ENCODE results near the gene PTPRN2. TPM values are rescaled to one million over a fixed set of nuclear protein-coding genes. Genes with fewer than 3 reads are reported as not detected.

Gene PTPRN2
- total and polyA plus RNA-seq, 2 of the 13 experiments (the other 11 are each of a cell fraction or from before 2014, with no cell fraction given): 2.5 to 24.2 TPM

GRCh38 chr7:157644946-157645345 lies 942.7 kb downstream of the PTPRN2 start:
- DNase-seq (ENCODE audit: low spot score): no peak
- H4K20me1 ChIP-seq (ENCODE audit: insufficient read depth, low read length): no peaks in the 10 kb centered on the region
- no peaks in the 10 kb centered on the region for H3K79me2 ChIP-seq (ENCODE audit: insufficient read depth, low read length)
- intact Hi-C loops (cut with micrococcal nuclease; ENCODE audit: unreplicated experiment): no loop called here
- FAIRE-seq: no peak
- no peaks in the 10 kb centered on the region for H3K36me3 ChIP-seq (replicated peaks in 1 of 2; ENCODE audit: control insufficient read depth in 1 of 2, insufficient read depth in 2 of 2, low read length in 2 of 2)
- in situ Hi-C loops (cut with HindIII; ENCODE audit: extremely low pct_ligation_motif_present, low pct_unique_long_range_greater_than_20kb): no loop called here
- H3K4me3 ChIP-seq (replicated peaks in 1 of 3; ENCODE audit: insufficient read depth in 1 of 3, low read depth in 2 of 3, low read length in 3 of 3): no peak overlapping the region
- H3K27ac ChIP-seq (ENCODE audit: extremely low read length, insufficient read depth, low read length): no peak overlapping the region
- no peak overlapping the region for H2AFZ ChIP-seq (ENCODE audit: low read length)
- H3K9me3 ChIP-seq (ENCODE audit: low read length): peaks cover 13% of the 10 kb centered on the region
- no peak overlapping the region for H3K9ac ChIP-seq (ENCODE audit: insufficient read depth, low read depth, low read length)
- peaks cover 0 to 28% of the 10 kb centered on the region in 2 experiments; a peak in 2 of 5 replicates for H3K27me3 ChIP-seq (ENCODE audit: control insufficient read depth in 1 of 2, insufficient read depth in 2 of 2, low read length in 2 of 2)
- WGBS (ENCODE audit: low lambda C conversion rate): 72% methylated on average over 12 of the region's 12 CpGs
- CTCF ChIA-PET (ENCODE audit: low intra/inter-chr PET ratio, low total read pairs): no interaction called here
- no TSS peak for BruUV-seq (replicated peaks)
- POLR2A ChIA-PET: no interaction called here
- no peak overlapping the region for H3K4me2 ChIP-seq (ENCODE audit: low read depth, low read length)
- no peaks in the 10 kb centered on the region for H3K4me1 ChIP-seq (ENCODE audit: insufficient read depth, low read length)
- ATAC-seq: no peak
- TF ChIP-seq FOXC1 (CRISPR knock-in tag; IDR thresholded peaks at IDR 0.05; ENCODE audit: borderline replicate concordance) (no peak), ZFP90 (CRISPR knock-in tag; IDR thresholded peaks at IDR 0.05; ENCODE audit: borderline replicate concordance) (no peak), KAT2B (IDR thresholded peaks at IDR 0.05; ENCODE audit: borderline replicate concordance, low read depth, low read length) (no peak), SNAI1 (CRISPR knock-in tag; IDR thresholded peaks at IDR 0.05; ENCODE audit: borderline replicate concordance) (no peak), ZFAT (CRISPR knock-in tag; conservative IDR thresholded peaks at IDR 0.05) (no peak), LRRFIP1 (CRISPR knock-in tag; conservative IDR thresholded peaks at IDR 0.05) (no peak), JUND (CRISPR knock-in tag; IDR thresholded peaks at IDR 0.05) (no peak), POLR2AphosphoS2 (IDR thresholded peaks at IDR 0.05; ENCODE audit: low read depth, low read length) (no peak), ZNF557 (CRISPR knock-in tag; IDR thresholded peaks at IDR 0.05) (no peak), ZKSCAN5 (CRISPR knock-in tag; IDR thresholded peaks at IDR 0.05) (no peak), ZNF513 (CRISPR knock-in tag; conservative IDR thresholded peaks at IDR 0.05) (no peak), ZBTB8A (CRISPR knock-in tag; IDR thresholded peaks at IDR 0.05; ENCODE audit: borderline replicate concordance, low read depth) (no peak), ZNF318 (CRISPR knock-in tag; IDR thresholded peaks at IDR 0.05) (no peak), JUNB (CRISPR knock-in tag; IDR thresholded peaks at IDR 0.05; ENCODE audit: borderline replicate concordance) (no peak)
